SK-N-SH (cell line): ENCODE measurements around the gene GBP1. TPM values are rescaled to one million over a fixed set of nuclear protein-coding genes. Genes with fewer than 3 reads are reported as not detected.

Source experiments
- CTCF ChIA-PET: fragments of 300-600, 350-600 bp; formaldehyde crosslinking; extraction: SDS; loops from one replicate; lab custom pipeline; 2021; lab: Yijun Ruan, JAX
- POLR2A ChIA-PET: fragments of 350-600 bp; sonication (Branson Sonifier 250); formaldehyde crosslinking; extraction: SDS; loops from one replicate; lab custom pipeline; 2020; ENCODE audit warnings: antibody characterized with exemption, inconsistent platforms; lab: Yijun Ruan, JAX
- DNase-seq: peaks from one replicate; pipeline ENCODE4 v3.0.0; 2012
- H2AFZ ChIP-seq: fragments of 200-600 bp; sonication (generic); 2 replicates; pipeline ENCODE4 v1.8.1; 2016; ENCODE audit warnings: antibody characterized with exemption, mild to moderate bottlenecking, low read depth
- H3F3A ChIP-seq: fragments of 200-600 bp; sonication (generic); replicated peaks from 2 replicates; pipeline ENCODE3; 2016; ENCODE audit warnings: antibody characterized with exemption, mild to moderate bottlenecking; ENCODE audit not compliant: insufficient read depth
- H3K27ac ChIP-seq, 2 experiments: fragments of 200-500 bp in 1 of 2; fragments of 200-600 bp in 1 of 2; sonication (Bioruptor generic) in 1 of 2; sonication (generic), shearing (Covaris generic) in 1 of 2; 2 replicates each; pipeline versions ENCODE4 v1.5.1 to v1.6.1; 2014 to 2016; ENCODE audit warnings: low read depth in 2 of 2, inconsistent platforms in 1 of 2, low read length in 1 of 2, mild to moderate bottlenecking in 1 of 2, mixed read lengths in 1 of 2
- H3K27me3 ChIP-seq: fragments of 200-600 bp; sonication (generic), shearing (Covaris generic); 2 replicates; pipeline ENCODE4 v1.6.1; 2016; ENCODE audit warnings: mixed run types; ENCODE audit not compliant: insufficient read depth
- H3K36me3 ChIP-seq, 2 experiments: fragments of 200-500 bp in 1 of 2; fragments of 200-600 bp in 1 of 2; sonication (Bioruptor generic) in 1 of 2; sonication (generic) in 1 of 2; replicated peaks in 1 of 2; 2 replicates each; pipeline versions ENCODE3 to v1.5.1; 2014 to 2016; ENCODE audit warnings: low read length in 1 of 2, mild to moderate bottlenecking in 1 of 2; ENCODE audit not compliant: insufficient read depth in 2 of 2, control insufficient read depth in 1 of 2
- H3K4me1 ChIP-seq, 2 experiments: fragments of 200-500 bp in 1 of 2; fragments of 200-600 bp in 1 of 2; sonication (Bioruptor generic) in 1 of 2; sonication (generic), shearing (Covaris generic) in 1 of 2; 2 replicates each; pipeline versions ENCODE4 v1.5.1 to v1.6.1; 2014 to 2016; ENCODE audit warnings: low read depth in 1 of 2, low read length in 1 of 2, mixed run types in 1 of 2; ENCODE audit not compliant: insufficient read depth in 2 of 2, control insufficient read depth in 1 of 2
- H3K4me2 ChIP-seq: fragments of 200-600 bp; sonication (generic), shearing (Covaris generic); 2 replicates; pipeline ENCODE4 v1.6.1; 2017; ENCODE audit warnings: mixed run types
- H3K4me3 ChIP-seq, 2 experiments: fragments of 200-500 bp in 1 of 2; fragments of 200-600 bp in 1 of 2; sonication (Bioruptor generic) in 1 of 2; sonication (generic), shearing (Covaris generic) in 1 of 2; 2 replicates each; pipeline versions ENCODE4 v1.5.1 to v1.8.1; 2014 to 2016; ENCODE audit warnings: low read depth in 2 of 2, inconsistent platforms in 1 of 2, low read length in 1 of 2, mild to moderate bottlenecking in 1 of 2, mixed read lengths in 1 of 2, moderate library complexity in 1 of 2
- H3K79me2 ChIP-seq: fragments of 200-600 bp; sonication (generic); 2 replicates; pipeline ENCODE4 v1.8.1; 2017; ENCODE audit warnings: mild to moderate bottlenecking; ENCODE audit not compliant: insufficient read depth
- H3K9ac ChIP-seq: fragments of 200-600 bp; sonication (generic); 2 replicates; pipeline ENCODE4 v1.6.1; 2017; ENCODE audit warnings: mixed run types
- H3K9me2 ChIP-seq: fragments of 200-600 bp; sonication (generic); 2 replicates; pipeline ENCODE4 v1.6.1; 2017; ENCODE audit warnings: mixed run types
- H3K9me3 ChIP-seq: fragments of 200-600 bp; sonication (generic); 2 replicates; pipeline ENCODE4 v1.6.1; 2017; ENCODE audit warnings: mixed run types, mild to moderate bottlenecking, moderate library complexity
- H4K20me1 ChIP-seq: fragments of 200-600 bp; sonication (generic); 2 replicates; pipeline ENCODE4 v1.6.1; 2017; ENCODE audit warnings: mild to moderate bottlenecking, mixed run types; ENCODE audit not compliant: insufficient read depth
- CHD2 ChIP-seq: fragments of 150-350 bp; IDR thresholded peaks from 2 replicates; pipeline ENCODE4 v1.6.1; 2018; ENCODE audit warnings: low read length; ENCODE audit not compliant: partially characterized antibody
- CTCF ChIP-seq: fragments of 200-600 bp; sonication (generic); IDR thresholded peaks from 2 replicates; pipeline ENCODE4 v1.6.1; 2017; ENCODE audit warnings: antibody characterized with exemption, mild to moderate bottlenecking, moderate library complexity
- FOSL2 ChIP-seq: IDR thresholded peaks from 2 replicates; pipeline ENCODE4 v1.4.0; 2012; ENCODE audit warnings: low read depth, mild to moderate bottlenecking, moderate library complexity, borderline replicate concordance
- GATA2 ChIP-seq: sonication (generic); formaldehyde crosslinking; IDR thresholded peaks from 2 replicates; pipeline ENCODE4 v1.5.0; 2020; ENCODE audit warnings: mild to moderate bottlenecking, missing genetic modification reagents
- MAX ChIP-seq: IDR thresholded peaks from 2 replicates; pipeline ENCODE4 v1.4.0; 2012; ENCODE audit warnings: low read depth
- PBX3 ChIP-seq: IDR thresholded peaks from 2 replicates; pipeline ENCODE4; 2012
- RAD21 ChIP-seq: IDR thresholded peaks from 2 replicates; pipeline ENCODE4 v1.6.1; 2012; ENCODE audit warnings: mild to moderate bottlenecking, low read length
- REST ChIP-seq: IDR thresholded peaks from 2 replicates; pipeline ENCODE4 v1.6.1; 2012; ENCODE audit warnings: mild to moderate bottlenecking, low read depth, low read length, moderate library complexity
- RFX5 ChIP-seq: IDR thresholded peaks from 2 replicates; pipeline ENCODE4 v1.6.1; 2012; ENCODE audit warnings: mild to moderate bottlenecking, improper control_type of control experiment, low read length
- TAF1 ChIP-seq: IDR thresholded peaks from 2 replicates; pipeline ENCODE4 v1.6.1; 2012; ENCODE audit warnings: low read depth, mild to moderate bottlenecking, low read length, moderate library complexity, borderline replicate concordance
- ZBTB33 ChIP-seq: IDR thresholded peaks from 2 replicates; pipeline ENCODE4 v1.4.0; 2012; ENCODE audit warnings: low read depth, borderline replicate concordance
- WGBS: methylation state at CpG from one replicate; pipeline ENCODE4 v1.1.6; 2017; ENCODE audit warnings: low lambda C conversion rate; 5-methylcytosine and 5-hydroxymethylcytosine counted together
- polyA plus RNA-seq, 3 experiments: library from polyadenylated mRNA; depleted of rRNA; stranded (reverse); fragments of >200 nt; gene quantifications; 2 replicates each; pipeline ENCODE4 v1.2.3, GENCODE V29; 2012

GBP1 gene
- polyA plus RNA-seq, 1 of the 3 experiments (the other 2 are of a cell fraction): 7.4 TPM

GRCh38 chr1:89042491-89042890 is 22.5 kb downstream of the GBP1 start:
- Histone ChIP-seq H3F3A (peaks cover 6% of the 10 kb centered on the region), H4K20me1 (no peaks in the 10 kb centered on the region), H3K4me2 (no peak overlapping the region), H3K36me3 (no peaks in the 10 kb centered on the region), H3K9me3 (no peaks in the 10 kb centered on the region), H3K4me3 (no peak overlapping the region), H3K9me2 (no peaks in the 10 kb centered on the region), H3K79me2 (no peaks in the 10 kb centered on the region), H3K4me1 (no peaks in the 10 kb centered on the region), H3K9ac (no peak overlapping the region), H3K27me3 (no peaks in the 10 kb centered on the region), H2AFZ (no peak overlapping the region), H3K27ac (no peak overlapping the region)
- WGBS: 52% methylated on average over 6 of the region's 7 CpGs
- ChIA-PET CTCF (interaction anchor here (0.8 kb wide), 1 partner anchor 59 kb away, joined by 4 read pairs; no protein-coding TSS in a partner anchor), POLR2A (no interaction called here)
- TF ChIP-seq GATA2 (CRISPR knock-in tag): no peak
- TF ChIP-seq PBX3: no peak
- no peak for TF ChIP-seq TAF1
- no peak for TF ChIP-seq MAX
- no peak for TF ChIP-seq CTCF
- TF ChIP-seq RFX5: no peak
- no peak for TF ChIP-seq ZBTB33
- no peak for TF ChIP-seq FOSL2
- TF ChIP-seq RAD21: no peak
- TF ChIP-seq REST: no peak
- TF ChIP-seq CHD2: no peak
- DNase-seq: no peak
